ENCODE results near the gene SMARCA4.

DNA sequence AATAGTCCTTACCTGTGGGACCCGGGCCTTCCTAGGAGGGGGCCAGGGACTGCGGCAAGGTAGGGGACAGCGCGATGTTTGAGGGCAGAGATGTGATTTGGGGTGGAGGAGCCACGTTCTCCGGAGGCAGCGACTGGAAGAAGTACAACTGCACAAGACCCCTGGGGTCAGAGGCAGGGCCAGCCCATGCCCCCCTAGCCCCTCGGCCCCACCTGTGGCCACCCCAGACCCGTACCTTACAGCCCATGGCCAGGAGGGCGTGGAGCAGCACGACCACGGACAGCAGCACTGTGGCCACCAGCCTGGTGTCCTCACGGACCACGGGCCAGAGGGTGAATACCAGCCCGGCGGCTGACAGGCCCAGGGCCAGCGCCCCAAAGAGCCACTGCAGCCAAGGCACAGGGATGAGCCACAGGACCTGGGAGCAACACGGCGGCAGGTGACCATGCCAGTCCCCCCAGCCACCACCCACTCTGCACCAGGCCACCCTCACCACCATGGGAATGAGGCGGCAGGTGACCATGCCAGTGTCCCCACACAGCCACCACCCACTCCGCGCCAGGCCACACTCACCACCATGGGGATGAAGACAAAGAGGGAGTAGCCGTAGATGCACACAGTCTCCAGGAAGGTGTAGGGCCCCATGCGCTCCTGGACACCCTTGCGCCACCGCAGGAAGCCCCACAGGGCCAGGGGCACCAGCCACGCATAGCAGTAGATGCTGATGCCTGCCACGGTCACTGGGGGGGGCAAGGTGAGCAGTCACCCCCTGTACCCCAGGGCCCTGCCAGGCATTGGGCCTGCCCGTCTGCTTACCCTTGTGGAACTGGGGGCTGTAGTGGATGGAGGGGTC is 37.3 kb upstream of the SMARCA4 start:
- TF ChIP-seq, protein P1, sequence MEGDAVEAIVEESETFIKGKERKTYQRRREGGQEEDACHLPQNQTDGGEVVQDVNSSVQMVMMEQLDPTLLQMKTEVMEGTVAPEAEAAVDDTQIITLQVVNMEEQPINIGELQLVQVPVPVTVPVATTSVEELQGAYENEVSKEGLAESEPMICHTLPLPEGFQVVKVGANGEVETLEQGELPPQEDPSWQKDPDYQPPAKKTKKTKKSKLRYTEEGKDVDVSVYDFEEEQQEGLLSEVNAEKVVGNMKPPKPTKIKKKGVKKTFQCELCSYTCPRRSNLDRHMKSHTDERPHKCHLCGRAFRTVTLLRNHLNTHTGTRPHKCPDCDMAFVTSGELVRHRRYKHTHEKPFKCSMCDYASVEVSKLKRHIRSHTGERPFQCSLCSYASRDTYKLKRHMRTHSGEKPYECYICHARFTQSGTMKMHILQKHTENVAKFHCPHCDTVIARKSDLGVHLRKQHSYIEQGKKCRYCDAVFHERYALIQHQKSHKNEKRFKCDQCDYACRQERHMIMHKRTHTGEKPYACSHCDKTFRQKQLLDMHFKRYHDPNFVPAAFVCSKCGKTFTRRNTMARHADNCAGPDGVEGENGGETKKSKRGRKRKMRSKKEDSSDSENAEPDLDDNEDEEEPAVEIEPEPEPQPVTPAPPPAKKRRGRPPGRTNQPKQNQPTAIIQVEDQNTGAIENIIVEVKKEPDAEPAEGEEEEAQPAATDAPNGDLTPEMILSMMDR (conservative IDR thresholded peaks at IDR 0.05; ENCODE audit: low read depth in 2 of 2), result no peak
- TF ChIP-seq EZH2 (IDR thresholded peaks at IDR 0.05; ENCODE audit: low read depth, unreplicated experiment), result no peak
- TF ChIP-seq, protein P2, sequence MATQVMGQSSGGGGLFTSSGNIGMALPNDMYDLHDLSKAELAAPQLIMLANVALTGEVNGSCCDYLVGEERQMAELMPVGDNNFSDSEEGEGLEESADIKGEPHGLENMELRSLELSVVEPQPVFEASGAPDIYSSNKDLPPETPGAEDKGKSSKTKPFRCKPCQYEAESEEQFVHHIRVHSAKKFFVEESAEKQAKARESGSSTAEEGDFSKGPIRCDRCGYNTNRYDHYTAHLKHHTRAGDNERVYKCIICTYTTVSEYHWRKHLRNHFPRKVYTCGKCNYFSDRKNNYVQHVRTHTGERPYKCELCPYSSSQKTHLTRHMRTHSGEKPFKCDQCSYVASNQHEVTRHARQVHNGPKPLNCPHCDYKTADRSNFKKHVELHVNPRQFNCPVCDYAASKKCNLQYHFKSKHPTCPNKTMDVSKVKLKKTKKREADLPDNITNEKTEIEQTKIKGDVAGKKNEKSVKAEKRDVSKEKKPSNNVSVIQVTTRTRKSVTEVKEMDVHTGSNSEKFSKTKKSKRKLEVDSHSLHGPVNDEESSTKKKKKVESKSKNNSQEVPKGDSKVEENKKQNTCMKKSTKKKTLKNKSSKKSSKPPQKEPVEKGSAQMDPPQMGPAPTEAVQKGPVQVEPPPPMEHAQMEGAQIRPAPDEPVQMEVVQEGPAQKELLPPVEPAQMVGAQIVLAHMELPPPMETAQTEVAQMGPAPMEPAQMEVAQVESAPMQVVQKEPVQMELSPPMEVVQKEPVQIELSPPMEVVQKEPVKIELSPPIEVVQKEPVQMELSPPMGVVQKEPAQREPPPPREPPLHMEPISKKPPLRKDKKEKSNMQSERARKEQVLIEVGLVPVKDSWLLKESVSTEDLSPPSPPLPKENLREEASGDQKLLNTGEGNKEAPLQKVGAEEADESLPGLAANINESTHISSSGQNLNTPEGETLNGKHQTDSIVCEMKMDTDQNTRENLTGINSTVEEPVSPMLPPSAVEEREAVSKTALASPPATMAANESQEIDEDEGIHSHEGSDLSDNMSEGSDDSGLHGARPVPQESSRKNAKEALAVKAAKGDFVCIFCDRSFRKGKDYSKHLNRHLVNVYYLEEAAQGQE (IDR thresholded peaks at IDR 0.05; ENCODE audit: unreplicated experiment), result no peak
- TF ChIP-seq POLR2AphosphoS5 (IDR thresholded peaks at IDR 0.05; ENCODE audit: low read depth), result no peak; the same call in 1 of the 2 replicates
- no peak for TF ChIP-seq CREB1 (CRISPR knock-in tag; IDR thresholded peaks at IDR 0.05; ENCODE audit: low read depth)
- TF ChIP-seq ZNF114 (CRISPR knock-in tag; IDR thresholded peaks at IDR 0.05), result no peak
- TF ChIP-seq EZH2phosphoT487 (IDR thresholded peaks at IDR 0.05; ENCODE audit: unreplicated experiment), result no peak
- TF ChIP-seq NANOG (IDR thresholded peaks at IDR 0.05; ENCODE audit: borderline replicate concordance), result no peak
- TF ChIP-seq, protein P3, sequence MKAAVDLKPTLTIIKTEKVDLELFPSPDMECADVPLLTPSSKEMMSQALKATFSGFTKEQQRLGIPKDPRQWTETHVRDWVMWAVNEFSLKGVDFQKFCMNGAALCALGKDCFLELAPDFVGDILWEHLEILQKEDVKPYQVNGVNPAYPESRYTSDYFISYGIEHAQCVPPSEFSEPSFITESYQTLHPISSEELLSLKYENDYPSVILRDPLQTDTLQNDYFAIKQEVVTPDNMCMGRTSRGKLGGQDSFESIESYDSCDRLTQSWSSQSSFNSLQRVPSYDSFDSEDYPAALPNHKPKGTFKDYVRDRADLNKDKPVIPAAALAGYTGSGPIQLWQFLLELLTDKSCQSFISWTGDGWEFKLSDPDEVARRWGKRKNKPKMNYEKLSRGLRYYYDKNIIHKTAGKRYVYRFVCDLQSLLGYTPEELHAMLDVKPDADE (IDR thresholded peaks at IDR 0.05), result no peak
- no peak for TF ChIP-seq ZNF331 (CRISPR knock-in tag; IDR thresholded peaks at IDR 0.05; ENCODE audit: low read depth)
- no peak for TF ChIP-seq STAT1 (IDR thresholded peaks at IDR 0.05; ENCODE audit: unreplicated experiment)
- TF ChIP-seq JUNB (IDR thresholded peaks at IDR 0.05; ENCODE audit: unreplicated experiment), result no peak
- TF ChIP-seq, protein P4, sequence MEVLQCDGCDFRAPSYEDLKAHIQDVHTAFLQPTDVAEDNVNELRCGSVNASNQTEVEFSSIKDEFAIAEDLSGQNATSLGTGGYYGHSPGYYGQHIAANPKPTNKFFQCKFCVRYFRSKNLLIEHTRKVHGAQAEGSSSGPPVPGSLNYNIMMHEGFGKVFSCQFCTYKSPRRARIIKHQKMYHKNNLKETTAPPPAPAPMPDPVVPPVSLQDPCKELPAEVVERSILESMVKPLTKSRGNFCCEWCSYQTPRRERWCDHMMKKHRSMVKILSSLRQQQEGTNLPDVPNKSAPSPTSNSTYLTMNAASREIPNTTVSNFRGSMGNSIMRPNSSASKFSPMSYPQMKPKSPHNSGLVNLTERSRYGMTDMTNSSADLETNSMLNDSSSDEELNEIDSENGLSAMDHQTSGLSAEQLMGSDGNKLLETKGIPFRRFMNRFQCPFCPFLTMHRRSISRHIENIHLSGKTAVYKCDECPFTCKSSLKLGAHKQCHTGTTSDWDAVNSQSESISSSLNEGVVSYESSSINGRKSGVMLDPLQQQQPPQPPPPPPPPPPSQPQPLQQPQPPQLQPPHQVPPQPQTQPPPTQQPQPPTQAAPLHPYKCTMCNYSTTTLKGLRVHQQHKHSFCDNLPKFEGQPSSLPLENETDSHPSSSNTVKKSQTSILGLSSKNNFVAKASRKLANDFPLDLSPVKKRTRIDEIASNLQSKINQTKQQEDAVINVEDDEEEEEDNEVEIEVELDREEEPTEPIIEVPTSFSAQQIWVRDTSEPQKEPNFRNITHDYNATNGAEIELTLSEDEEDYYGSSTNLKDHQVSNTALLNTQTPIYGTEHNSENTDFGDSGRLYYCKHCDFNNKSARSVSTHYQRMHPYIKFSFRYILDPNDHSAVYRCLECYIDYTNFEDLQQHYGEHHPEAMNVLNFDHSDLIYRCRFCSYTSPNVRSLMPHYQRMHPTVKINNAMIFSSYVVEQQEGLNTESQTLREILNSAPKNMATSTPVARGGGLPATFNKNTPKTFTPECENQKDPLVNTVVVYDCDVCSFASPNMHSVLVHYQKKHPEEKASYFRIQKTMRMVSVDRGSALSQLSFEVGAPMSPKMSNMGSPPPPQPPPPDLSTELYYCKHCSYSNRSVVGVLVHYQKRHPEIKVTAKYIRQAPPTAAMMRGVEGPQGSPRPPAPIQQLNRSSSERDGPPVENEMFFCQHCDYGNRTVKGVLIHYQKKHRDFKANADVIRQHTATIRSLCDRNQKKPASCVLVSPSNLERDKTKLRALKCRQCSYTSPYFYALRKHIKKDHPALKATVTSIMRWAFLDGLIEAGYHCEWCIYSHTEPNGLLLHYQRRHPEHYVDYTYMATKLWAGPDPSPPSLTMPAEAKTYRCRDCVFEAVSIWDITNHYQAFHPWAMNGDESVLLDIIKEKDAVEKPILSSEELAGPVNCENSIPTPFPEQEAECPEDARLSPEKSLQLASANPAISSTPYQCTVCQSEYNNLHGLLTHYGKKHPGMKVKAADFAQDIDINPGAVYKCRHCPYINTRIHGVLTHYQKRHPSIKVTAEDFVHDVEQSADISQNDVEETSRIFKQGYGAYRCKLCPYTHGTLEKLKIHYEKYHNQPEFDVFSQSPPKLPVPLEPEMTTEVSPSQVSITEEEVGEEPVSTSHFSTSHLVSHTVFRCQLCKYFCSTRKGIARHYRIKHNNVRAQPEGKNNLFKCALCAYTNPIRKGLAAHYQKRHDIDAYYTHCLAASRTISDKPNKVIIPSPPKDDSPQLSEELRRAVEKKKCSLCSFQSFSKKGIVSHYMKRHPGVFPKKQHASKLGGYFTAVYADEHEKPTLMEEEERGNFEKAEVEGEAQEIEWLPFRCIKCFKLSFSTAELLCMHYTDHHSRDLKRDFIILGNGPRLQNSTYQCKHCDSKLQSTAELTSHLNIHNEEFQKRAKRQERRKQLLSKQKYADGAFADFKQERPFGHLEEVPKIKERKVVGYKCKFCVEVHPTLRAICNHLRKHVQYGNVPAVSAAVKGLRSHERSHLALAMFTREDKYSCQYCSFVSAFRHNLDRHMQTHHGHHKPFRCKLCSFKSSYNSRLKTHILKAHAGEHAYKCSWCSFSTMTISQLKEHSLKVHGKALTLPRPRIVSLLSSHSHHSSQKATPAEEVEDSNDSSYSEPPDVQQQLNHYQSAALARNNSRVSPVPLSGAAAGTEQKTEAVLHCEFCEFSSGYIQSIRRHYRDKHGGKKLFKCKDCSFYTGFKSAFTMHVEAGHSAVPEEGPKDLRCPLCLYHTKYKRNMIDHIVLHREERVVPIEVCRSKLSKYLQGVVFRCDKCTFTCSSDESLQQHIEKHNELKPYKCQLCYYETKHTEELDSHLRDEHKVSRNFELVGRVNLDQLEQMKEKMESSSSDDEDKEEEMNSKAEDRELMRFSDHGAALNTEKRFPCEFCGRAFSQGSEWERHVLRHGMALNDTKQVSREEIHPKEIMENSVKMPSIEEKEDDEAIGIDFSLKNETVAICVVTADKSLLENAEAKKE (CRISPR knock-in tag; IDR thresholded peaks at IDR 0.05), result no peak

Measured in GM23338 (cell line).